Rectal smooth muscle tissue (tissue), 1 donor: ENCODE measurements around the gene IVD.
"Not testable (repeated sequence)": the region's sequence is repeated elsewhere in the genome, so short reads cannot be mapped to it uniquely, and the experiment has no call there.

ENCODE experiments used
- H3K27ac ChIP-seq: one replicate; pipeline ENCODE4 v1.7.0; 2013; ENCODE audit warnings: low read depth, low read length, inconsistent platforms
- H3K27me3 ChIP-seq: one replicate; pipeline ENCODE4 v1.7.0; 2013; ENCODE audit warnings: low read length; ENCODE audit not compliant: control insufficient read depth, insufficient read depth
- H3K36me3 ChIP-seq: one replicate; pipeline ENCODE4 v1.7.0; 2013; ENCODE audit warnings: low read length; ENCODE audit not compliant: control insufficient read depth, insufficient read depth
- H3K4me1 ChIP-seq: one replicate; pipeline ENCODE4 v1.7.0; 2013; ENCODE audit warnings: low read length; ENCODE audit not compliant: control insufficient read depth, insufficient read depth
- H3K4me3 ChIP-seq: one replicate; pipeline ENCODE4 v1.7.0; 2013; ENCODE audit warnings: low read length
- H3K9ac ChIP-seq: one replicate; pipeline ENCODE4 v1.7.0; 2013; ENCODE audit warnings: low read length

The IVD gene

DNA sequence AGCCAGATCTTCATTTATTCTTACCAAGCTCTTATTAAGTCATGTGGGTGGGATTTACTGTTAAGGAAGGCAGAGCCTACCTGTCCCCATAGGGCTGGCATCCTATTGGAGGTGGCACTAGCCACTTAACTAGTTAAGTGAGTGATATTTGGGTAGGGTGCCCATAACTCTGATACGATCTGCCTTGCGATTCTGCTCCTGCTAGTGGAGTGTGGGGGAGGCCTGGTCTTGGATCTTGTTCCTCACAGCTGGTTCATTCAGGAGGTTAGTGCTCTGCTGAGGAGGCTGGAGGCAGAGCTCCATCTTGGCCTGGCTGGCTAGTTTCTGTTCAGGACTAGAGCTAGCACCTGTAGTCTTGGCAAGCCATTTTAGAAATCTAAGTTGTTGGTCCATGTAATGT is 44.5 kb downstream of the IVD start:
- Histone ChIP-seq H3K4me1 (no peaks in the 10 kb centered on the region), H3K4me3 (no peak overlapping the region), H3K36me3 (no peaks in the 10 kb centered on the region), H3K27me3 (no peaks in the 10 kb centered on the region), H3K9ac (no peak overlapping the region), H3K27ac (no peak overlapping the region)

GRCh38 chr15:40451527-40452158 is 46.0 kb downstream of the IVD start:
- no peak overlapping the region for H3K4me3 ChIP-seq
- H3K4me1 ChIP-seq, result no peaks in the 10 kb centered on the region
- no peaks in the 10 kb centered on the region for H3K27me3 ChIP-seq
- no peak overlapping the region for H3K27ac ChIP-seq
- no peaks in the 10 kb centered on the region for H3K36me3 ChIP-seq
- H3K9ac ChIP-seq, result no peak overlapping the region

DNA sequence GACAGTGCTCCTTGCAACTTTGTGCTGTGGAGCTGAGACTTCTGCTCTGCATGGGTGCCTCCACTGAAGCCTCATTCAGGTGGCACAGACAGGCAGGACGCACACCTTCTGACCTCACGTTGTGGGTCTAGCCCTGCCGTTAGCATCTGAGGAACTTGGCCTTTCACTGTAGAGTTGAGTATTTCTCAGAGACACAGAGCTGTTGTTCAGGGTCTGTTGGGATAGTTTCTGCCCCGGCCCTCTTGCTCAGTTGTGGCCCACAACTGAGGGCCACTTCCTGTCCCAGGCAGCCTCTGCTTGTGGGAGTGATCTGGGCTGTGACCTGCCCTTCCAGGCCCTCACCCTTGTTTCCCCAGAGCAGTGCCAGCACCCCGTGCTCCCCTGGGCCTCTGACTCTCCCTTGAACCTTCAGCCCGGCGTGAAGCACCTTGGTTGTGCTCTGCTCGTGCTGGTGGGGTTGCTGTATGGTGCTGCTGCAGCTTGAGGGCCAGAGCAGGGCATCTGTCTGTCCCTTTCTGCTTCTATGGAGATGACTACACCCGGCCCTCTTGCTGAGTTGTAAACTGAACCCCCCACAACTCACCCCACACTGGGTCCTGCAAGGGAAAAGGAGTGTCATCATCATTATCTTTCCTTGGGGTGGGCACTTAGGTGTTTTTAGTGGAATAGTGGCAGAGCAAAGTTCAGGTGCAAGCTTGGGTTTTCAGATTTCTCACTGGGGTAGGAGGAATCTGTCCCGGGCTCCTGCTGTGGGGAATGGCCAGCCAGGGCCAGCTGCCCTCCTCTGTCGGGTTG is 46.9 kb downstream of the IVD start:
- Histone ChIP-seq H3K9ac (no peak overlapping the region), H3K4me1 (no peaks in the 10 kb centered on the region)

DNA sequence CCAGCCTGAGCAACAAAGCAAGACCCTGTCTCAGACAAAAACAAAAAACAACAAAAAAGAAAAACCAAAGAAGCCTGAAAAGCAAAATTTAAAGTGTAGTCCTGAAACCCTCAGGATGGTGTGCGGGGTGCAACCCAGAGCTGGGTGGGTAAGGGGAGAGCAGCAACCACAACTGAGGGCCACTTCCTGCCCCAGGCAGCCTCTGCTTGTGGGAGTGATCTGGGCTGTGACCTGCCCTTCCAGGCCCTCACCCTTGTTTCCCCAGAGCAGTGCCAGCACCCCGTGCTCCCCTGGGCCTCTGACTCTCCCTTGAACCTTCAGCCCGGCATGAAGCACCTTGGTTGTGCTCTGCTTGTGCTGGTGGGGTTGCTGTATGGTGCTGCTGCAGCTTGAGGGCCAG is 48.3 kb downstream of the IVD start:
- not testable (repeated sequence) for H3K4me3 ChIP-seq, H3K36me3 ChIP-seq, H3K27ac ChIP-seq, H3K27me3 ChIP-seq, H3K4me1 ChIP-seq, H3K9ac ChIP-seq

More for the DNA sequence above, 46.9 kb downstream of the IVD start:
- no peaks in the 10 kb centered on the region for H3K27me3 ChIP-seq
- H3K36me3 ChIP-seq, result no peaks in the 10 kb centered on the region
- H3K27ac ChIP-seq, result no peak overlapping the region
- H3K4me3 ChIP-seq, result no peak overlapping the region

- Histone ChIP-seq H3K27ac (no peak overlapping the region), H3K4me3 (no peak overlapping the region), H3K4me1 (no peaks in the 10 kb centered on the region), H3K9ac (no peak overlapping the region), H3K36me3 (peaks cover 9% of the 10 kb centered on the region), H3K27me3 (no peaks in the 10 kb centered on the region)
Measured at GRCh38 chr15:40454904-40455391, 49.4 kb downstream of the IVD start.

DNA sequence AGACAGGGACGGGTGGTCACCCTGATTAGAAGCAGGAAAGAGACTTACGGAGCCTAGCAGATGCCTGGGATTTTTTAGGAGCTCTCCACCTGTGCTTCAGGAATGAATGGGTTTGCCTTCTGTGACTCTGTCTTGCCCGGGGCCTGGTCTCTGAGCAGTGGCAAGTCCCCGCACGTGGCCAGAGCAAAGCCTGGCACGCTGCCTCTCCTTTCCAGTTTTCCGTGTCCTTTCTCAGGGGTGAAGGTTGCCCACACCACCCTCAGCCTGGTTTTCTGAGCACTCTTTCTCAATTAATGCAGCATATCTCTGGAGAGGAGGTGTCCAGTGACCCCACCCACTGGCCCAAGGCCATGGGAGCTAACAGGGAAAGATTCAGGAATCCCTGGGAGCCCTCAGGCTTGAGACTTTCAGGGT is 50.7 kb downstream of the IVD start:
- Histone ChIP-seq H3K4me3 (no peak overlapping the region), H3K36me3 (peaks cover 11% of the 10 kb centered on the region), H3K27ac (no peak overlapping the region), H3K9ac (no peak overlapping the region), H3K4me1 (no peaks in the 10 kb centered on the region), H3K27me3 (no peaks in the 10 kb centered on the region)

GRCh38 chr15:40456738-40457137 is 51.1 kb downstream of the IVD start:
- Histone ChIP-seq H3K36me3 (peaks cover 11% of the 10 kb centered on the region), H3K27ac (no peak overlapping the region), H3K4me1 (no peaks in the 10 kb centered on the region), H3K27me3 (no peaks in the 10 kb centered on the region), H3K9ac (no peak overlapping the region), H3K4me3 (no peak overlapping the region)

- Histone ChIP-seq H3K4me1 (no peaks in the 10 kb centered on the region), H3K27ac (no peak overlapping the region), H3K36me3 (peaks cover 15% of the 10 kb centered on the region), H3K4me3 (no peak overlapping the region), H3K27me3 (no peaks in the 10 kb centered on the region), H3K9ac (no peak overlapping the region)
Measured at GRCh38 chr15:40458495-40459371, 53.1 kb downstream of the IVD start.

DNA sequence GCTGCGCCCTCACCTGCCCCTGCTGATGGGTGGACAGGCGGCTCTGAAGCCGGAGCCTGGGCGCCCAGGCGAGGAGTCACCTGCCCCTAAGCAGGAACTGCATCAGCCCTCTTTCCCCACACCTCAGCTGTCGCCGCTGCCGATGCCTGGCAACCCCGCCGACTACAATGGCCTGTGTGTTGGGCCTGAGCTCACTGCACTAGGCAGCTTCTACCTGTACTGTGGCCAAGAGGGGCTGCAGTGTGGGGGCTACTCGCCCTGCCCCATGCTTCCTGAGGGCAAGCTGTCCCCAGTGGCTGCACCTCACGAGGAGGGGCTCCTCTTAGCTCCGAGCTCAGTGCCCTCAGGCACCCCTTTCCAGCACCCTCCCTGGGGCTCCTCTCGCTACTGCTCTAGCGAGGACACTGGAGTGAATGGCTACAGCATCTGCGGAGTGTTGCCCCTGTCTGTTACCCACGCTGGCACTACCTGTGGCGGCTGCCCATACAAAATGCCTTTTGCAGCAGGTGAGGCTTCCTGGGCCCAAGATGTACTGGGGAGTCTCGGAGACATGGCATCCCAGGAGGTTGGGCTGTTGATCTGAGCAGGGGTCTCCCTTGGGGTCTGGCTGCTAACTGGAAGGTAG is 53.9 kb downstream of the IVD start:
- Histone ChIP-seq H3K9ac (no peak overlapping the region), H3K27me3 (no peaks in the 10 kb centered on the region), H3K36me3 (peaks cover 22% of the 10 kb centered on the region), H3K4me1 (no peaks in the 10 kb centered on the region), H3K4me3 (no peak overlapping the region), H3K27ac (no peak overlapping the region)

GRCh38 chr15:40460404-40460803 is 54.8 kb downstream of the IVD start:
- Histone ChIP-seq H3K4me1 (no peaks in the 10 kb centered on the region), H3K9ac (no peak overlapping the region), H3K27me3 (no peaks in the 10 kb centered on the region), H3K36me3 (peaks cover 27% of the 10 kb centered on the region), H3K27ac (no peak overlapping the region), H3K4me3 (no peak overlapping the region)

- Histone ChIP-seq H3K27me3 (no peaks in the 10 kb centered on the region), H3K36me3 (peaks cover 27% of the 10 kb centered on the region), H3K4me3 (no peak overlapping the region), H3K9ac (no peak overlapping the region), H3K4me1 (no peaks in the 10 kb centered on the region), H3K27ac (no peak overlapping the region)
Measured at GRCh38 chr15:40461958-40462357, 56.4 kb downstream of the IVD start.

DNA sequence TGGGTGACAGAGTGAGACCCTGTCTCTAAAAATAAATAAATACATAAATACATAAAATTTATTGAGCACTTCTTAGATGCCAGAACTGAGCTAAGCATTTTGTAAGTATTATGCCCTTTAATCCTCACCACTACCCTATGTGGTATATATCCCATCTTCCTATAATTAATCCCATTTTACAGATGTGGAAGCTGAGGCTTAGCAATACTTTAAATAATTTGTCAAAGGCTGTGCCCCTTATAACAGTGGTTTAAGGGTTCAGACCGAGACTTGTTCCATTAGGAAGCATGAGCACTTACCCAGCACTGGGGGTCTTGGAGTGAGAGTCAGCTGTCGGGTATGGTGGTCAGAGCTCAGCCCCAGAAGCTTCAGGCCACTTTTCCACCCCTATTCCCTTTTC is 57.7 kb downstream of the IVD start:
- Histone ChIP-seq H3K4me1 (no peaks in the 10 kb centered on the region), H3K9ac (no peak overlapping the region), H3K27ac (no peak overlapping the region), H3K36me3 (peaks cover 27% of the 10 kb centered on the region), H3K4me3 (no peak overlapping the region), H3K27me3 (no peaks in the 10 kb centered on the region)
